Gastrocnemius medialis (tissue), 4 donors: Measurements from ENCODE around the gene CDS2. TPM values are rescaled to one million over a fixed set of nuclear protein-coding genes. Genes with fewer than 3 reads are reported as not detected.

ENCODE experiments used
- ATAC-seq, 2 donors: fragments of 150-250 bp; one replicate each; pipeline ENCODE4 v1.9.1; 2016
- DNase-seq, 2 donors: peaks; one replicate each; pipeline ENCODE4 v3.0.0-alpha.2; 2019
- H3K27ac ChIP-seq, 4 donors: fragments of 200-600 bp; sonication (generic); 1 replicate in 1 of 4; 2 replicates in 3 of 4; pipeline ENCODE4 v1.5.1; 2016 to 2018; ENCODE audit warnings: mild to moderate bottlenecking in 2 of 4, moderate library complexity in 1 of 4
- H3K27me3 ChIP-seq, 3 donors: fragments of 200-600 bp; sonication (generic) in 2 of 3; 1 replicate in 1 of 3; 2 replicates in 2 of 3; pipeline versions ENCODE4 v1.5.1 to v1.6.0; 2016 to 2019; ENCODE audit warnings: mild to moderate bottlenecking in 1 of 3, moderate library complexity in 1 of 3
- H3K36me3 ChIP-seq, 2 donors: fragments of 200-600 bp; sonication (generic) in 1 of 2; one replicate each; pipeline ENCODE4 v1.5.1; 2017 to 2018
- H3K4me1 ChIP-seq, 2 donors: fragments of 200-600 bp; sonication (generic) in 1 of 2; one replicate each; pipeline ENCODE4 v1.5.1; 2016 to 2017; ENCODE audit warnings: mild to moderate bottlenecking in 2 of 2
- H3K4me3 ChIP-seq, 4 donors: fragments of 200-600 bp; sonication (generic) in 3 of 4; 1 replicate in 1 of 4; 2 replicates in 3 of 4; pipeline ENCODE4 v1.5.1; 2016 to 2019; ENCODE audit warnings: mild to moderate bottlenecking in 2 of 4
- H3K9me3 ChIP-seq, 3 donors: fragments of 200-600 bp; sonication (generic) in 2 of 3; 1 replicate in 1 of 3; 2 replicates in 2 of 3; pipeline ENCODE4 v1.5.1; 2016 to 2019
- CTCF ChIP-seq, 5 experiments: fragments of 450-650 bp in 3 of 5; fragments of 200-600 bp in 2 of 5; sonication (generic) in 2 of 5; IDR thresholded peaks in 4 of 5; conservative IDR thresholded peaks in 1 of 5; 1 replicate in 4 of 5; 2 replicates in 1 of 5; pipeline ENCODE4 v1.5.1; 2016 to 2019; ENCODE audit warnings: antibody characterized with exemption in 5 of 5, mild to moderate bottlenecking in 3 of 5, moderate library complexity in 3 of 5
- POLR2A ChIP-seq, 2 donors: fragments of 450-650 bp; IDR thresholded peaks; one replicate each; pipeline ENCODE4 v1.6.1; 2017; ENCODE audit warnings: antibody characterized with exemption in 2 of 2, mild to moderate bottlenecking in 2 of 2, moderate library complexity in 2 of 2
- in situ Hi-C, 4 donors: fragments of 200-750 bp; cut with MboI; loops; one replicate each; pipeline versions ENCODE4 v1.15.0 to v1.8.0; 2017; ENCODE audit warnings: low sequenced_read_pairs in 4 of 4
- intact Hi-C: fragments of 100-400 bp; cut with DNase I; formaldehyde crosslinking; loops from one replicate; pipeline ENCODE4 v1.15.1; 2023; ENCODE audit warnings: low total_unique reads
- total RNA-seq, 4 donors: library from RNA; depleted of rRNA; stranded (reverse); fragments of >200 nt; gene quantifications; one replicate each; pipeline versions ENCODE4 v1.1.0 to v1.2.3, GENCODE V29; 2016

CDS2 gene
- total RNA-seq, 4 donors from 2014 or later = 9.0 to 18.5 (median 14.5) TPM

DNA sequence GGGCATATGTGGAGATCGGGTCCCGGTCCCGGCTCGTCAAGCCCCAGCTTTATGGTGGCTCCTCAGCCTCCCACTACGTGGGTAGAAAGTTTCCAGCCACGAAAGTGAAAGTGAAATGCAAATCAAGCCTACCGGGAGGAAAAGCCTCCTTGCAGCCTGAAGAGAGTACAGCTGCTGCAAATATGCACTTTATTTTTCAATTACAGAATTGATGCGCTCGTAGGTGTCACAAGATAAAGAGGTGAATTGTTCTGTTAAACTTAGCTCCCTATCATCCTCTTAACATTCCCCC lies 6.7 kb upstream of the CDS2 start:
- Histone ChIP-seq H3K36me3 (peaks cover 0 to 25% of the 10 kb centered on the region in 2 donors), H3K4me1 (peaks cover 11 to 15% of the 10 kb centered on the region in 2 donors), H3K9me3 (no peaks in the 10 kb centered on the region), H3K4me3 (peak overlapping the region; percentile 75 to 95 (median 90)), H3K27me3 (no peaks in the 10 kb centered on the region), H3K27ac (peak overlapping the region; percentile 81 to 96 (median 89))
- in situ Hi-C loops = loop anchor here in 2 of 4 donors (5.0 to 10.0 kb wide), 2 partner anchors 65 to 67 kb away; no protein-coding TSS in a partner anchor
- intact Hi-C loops = loop anchor here (10.0 kb wide), 2 partner anchors 325 to 765 kb away; no protein-coding TSS in a partner anchor
- no peak for TF ChIP-seq CTCF (IDR thresholded peaks at IDR 0.05 in 4 of 5, conservative IDR thresholded peaks at IDR 0.05 in 1 of 5)
- TF ChIP-seq POLR2A (IDR thresholded peaks at IDR 0.05) = no peak
- no peak for DNase-seq
- no peak for ATAC-seq

- in situ Hi-C loops = loop anchor here in 2 of 4 donors (5.0 to 10.0 kb wide), 2 partner anchors 62 to 64 kb away; no protein-coding TSS in a partner anchor
Measured at GRCh38 chr20:5122873-5123260, 3.9 kb upstream of the CDS2 start.

GRCh38 chr20:5127204-5127858 lies 523 bp downstream of the CDS2 start:
- Histone ChIP-seq H3K27me3 (no peaks in the 10 kb centered on the region), H3K4me3 (peak overlapping the region; percentile 73 to 89 (median 82)), H3K27ac (peak overlapping the region; percentile 92 to 99 (median 95)), H3K4me1 (peaks cover 20 to 38% of the 10 kb centered on the region in 2 donors), H3K36me3 (no peaks in the 10 kb centered on the region), H3K9me3 (no peaks in the 10 kb centered on the region)
- TF ChIP-seq CTCF (IDR thresholded peaks at IDR 0.05 in 4 of 5, conservative IDR thresholded peaks at IDR 0.05 in 1 of 5) (no peak), POLR2A (IDR thresholded peaks at IDR 0.05) (peak in 1 of 2 donors; percentile 36)
- DNase-seq (peak; percentile 16 to 55), ATAC-seq (peak; percentile 22 to 35)
- intact Hi-C loops (loop anchor here (2.0 to 10.0 kb wide), 3 partner anchors 23 to 757 kb away; no protein-coding TSS in a partner anchor), in situ Hi-C loops (loop anchor here in 3 of 4 donors (5.0 to 10.0 kb wide), 2 partner anchors 57 to 60 kb away; no protein-coding TSS in a partner anchor)

More at GRCh38 chr20:5122873-5123260, 3.9 kb upstream of the CDS2 start:
- Histone ChIP-seq H3K27ac (no peak overlapping the region), H3K4me3 (no peak overlapping the region), H3K27me3 (no peaks in the 10 kb centered on the region), H3K9me3 (no peaks in the 10 kb centered on the region), H3K36me3 (no peaks in the 10 kb centered on the region), H3K4me1 (peaks cover 12 to 17% of the 10 kb centered on the region in 2 donors)
- DNase-seq (no peak), ATAC-seq (no peak)
- TF ChIP-seq CTCF (IDR thresholded peaks at IDR 0.05 in 4 of 5, conservative IDR thresholded peaks at IDR 0.05 in 1 of 5) (no peak), POLR2A (IDR thresholded peaks at IDR 0.05) (no peak)
- intact Hi-C loops = loop anchor here (10.0 kb wide), 2 partner anchors 322 to 762 kb away; no protein-coding TSS in a partner anchor

- in situ Hi-C loops = loop anchor here in 3 of 4 donors (5.0 to 10.0 kb wide), 2 partner anchors 57 to 59 kb away; no protein-coding TSS in a partner anchor
- ATAC-seq (peak in 1 of 2 donors; percentile 2), DNase-seq (no peak)
- intact Hi-C loops = loop anchor here (2.0 to 10.0 kb wide), 3 partner anchors 23 to 757 kb away; no protein-coding TSS in a partner anchor
- Histone ChIP-seq H3K9me3 (no peaks in the 10 kb centered on the region), H3K4me1 (peaks cover 20 to 38% of the 10 kb centered on the region in 2 donors), H3K4me3 (peak overlapping the region; percentile 73 to 89 (median 82)), H3K27ac (peak overlapping the region; percentile 92 to 99 (median 95)), H3K36me3 (no peaks in the 10 kb centered on the region), H3K27me3 (no peaks in the 10 kb centered on the region)
- TF ChIP-seq POLR2A (IDR thresholded peaks at IDR 0.05) = no peak
- no peak for TF ChIP-seq CTCF (IDR thresholded peaks at IDR 0.05 in 4 of 5, conservative IDR thresholded peaks at IDR 0.05 in 1 of 5)
Measured at GRCh38 chr20:5127859-5128424, 1.1 kb downstream of the CDS2 start.
